ENCODE results near the gene SERTAD1. TPM values are rescaled to one million over a fixed set of nuclear protein-coding genes. Genes with fewer than 3 reads are reported as not detected.
"Not testable (repeated sequence)": the region's sequence is repeated elsewhere in the genome, so short reads cannot be mapped to it uniquely, and the experiment has no call there.

Gene SERTAD1
- polyA plus RNA-seq, 3 donors: 5.5 to 65.3 (median 44.1) TPM

DNA sequence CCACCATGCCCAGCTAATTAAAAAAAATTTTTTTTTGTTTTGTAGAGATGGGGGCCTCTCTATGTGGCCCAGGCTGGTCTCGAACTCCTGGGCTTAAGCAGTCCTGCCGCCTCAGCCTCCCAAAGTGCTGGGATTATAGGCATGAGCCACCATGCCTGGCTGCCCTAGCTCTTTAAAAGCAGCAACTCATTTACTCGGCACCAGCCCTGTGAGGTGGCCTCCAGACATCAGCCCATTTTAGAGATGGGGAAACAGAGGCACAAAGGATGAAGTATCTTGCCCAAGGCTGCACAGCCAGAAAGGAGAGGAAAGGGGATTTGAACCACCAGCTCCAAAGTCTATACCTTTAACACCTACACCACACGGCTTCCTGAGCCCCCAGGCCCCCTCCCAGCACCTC lies 12.9 kb downstream of the SERTAD1 start:
- WGBS, 3 donors: 70 to 80% (median 70%) methylated on average over 4 of the region's 4 CpGs
- no peak overlapping the region for H3K27ac ChIP-seq (ENCODE audit: low read depth, low read length)

DNA sequence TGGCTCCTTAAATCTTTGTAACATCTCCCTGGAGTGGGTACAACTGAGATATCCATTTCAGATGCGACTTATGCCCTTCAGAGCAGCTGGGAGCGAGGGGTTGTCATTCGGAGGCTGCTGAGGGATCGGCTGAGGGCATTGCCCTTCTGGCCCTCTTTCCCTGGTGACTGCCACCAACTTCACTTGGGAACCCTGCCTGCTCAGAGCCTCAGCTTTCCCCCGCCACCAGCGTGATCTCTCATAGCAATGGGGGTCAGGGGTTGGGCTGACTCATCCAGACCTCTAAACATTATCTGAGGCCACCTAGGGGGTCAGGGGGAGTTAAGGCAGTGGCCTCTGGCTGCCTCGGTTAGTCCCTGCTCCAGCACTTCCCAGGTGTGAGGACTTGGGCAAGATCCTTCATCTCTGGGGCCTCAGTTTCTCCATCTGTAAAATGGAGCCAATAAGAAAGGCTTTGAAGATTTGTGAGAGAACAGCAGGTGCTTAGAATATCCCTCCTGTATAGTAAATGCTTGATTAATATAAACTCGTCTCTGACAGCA lies 13.8 kb downstream of the SERTAD1 start:
- H3K27ac ChIP-seq (ENCODE audit: low read depth, low read length): no peak overlapping the region
- 69 to 76% (median 72%) methylated on average over 8 of the region's 8 CpGs for WGBS, 3 donors

DNA sequence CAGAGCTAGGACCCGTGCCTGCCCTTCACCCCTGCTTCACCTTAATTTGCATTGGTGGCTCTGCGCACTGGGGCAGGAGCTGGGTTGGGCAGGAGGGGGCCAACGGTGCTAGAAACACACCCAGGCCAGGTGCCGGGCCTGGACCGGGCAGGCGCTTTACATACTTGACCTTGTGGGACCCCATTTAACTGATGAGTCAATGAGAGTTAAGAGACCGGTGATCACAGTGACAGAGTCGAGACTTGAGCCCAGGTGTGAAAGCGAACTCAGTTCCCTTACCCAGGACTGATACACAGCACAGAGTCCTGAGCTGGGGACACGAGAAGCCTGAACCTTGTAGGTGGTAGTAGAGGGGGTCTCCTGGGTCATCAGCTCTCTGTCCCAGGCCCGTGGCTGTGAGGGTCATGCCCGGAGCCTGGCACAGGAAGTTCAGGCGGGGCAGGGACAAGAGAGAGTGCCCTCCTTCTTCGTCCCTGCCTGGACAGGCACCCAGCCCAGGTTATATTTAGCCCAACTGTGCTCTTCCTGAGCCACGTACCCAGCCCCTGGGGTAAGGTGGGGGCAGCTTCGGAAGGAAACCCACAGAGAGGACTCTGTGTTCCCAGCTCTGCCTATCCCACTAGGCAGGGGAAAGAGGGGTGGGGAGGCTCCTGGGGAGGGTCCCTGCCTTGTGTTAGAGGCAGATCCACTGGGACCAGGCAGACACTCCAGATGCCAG lies 14.5 kb downstream of the SERTAD1 start:
- no peak overlapping the region for H3K27ac ChIP-seq (ENCODE audit: low read depth, low read length)
- whole genome bisulfite sequencing, 3 donors: 50 to 55% (median 52%) methylated on average over 16 of the region's 16 CpGs

DNA sequence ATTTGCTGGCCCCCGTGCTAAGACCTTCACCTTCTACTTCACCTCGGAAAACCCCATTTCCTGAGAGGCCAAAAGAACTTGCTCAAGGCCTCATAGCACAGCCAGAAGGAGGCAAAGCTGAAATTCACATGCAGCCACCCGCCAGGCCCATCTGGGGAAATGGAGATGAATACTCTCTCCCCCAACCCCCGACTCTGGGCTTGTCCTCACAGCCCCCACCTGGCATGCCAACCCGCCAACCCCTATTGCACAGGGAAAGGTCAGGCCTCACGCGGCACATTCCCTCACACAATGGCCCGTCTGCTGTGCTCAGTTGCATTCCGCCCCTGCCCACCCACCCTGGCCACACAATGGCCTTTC lies 15.8 kb downstream of the SERTAD1 start:
- 66 to 75% (median 68%) methylated on average over 9 of the region's 9 CpGs for WGBS, 3 donors
- H3K27ac ChIP-seq (ENCODE audit: low read depth, low read length): no peak overlapping the region

DNA sequence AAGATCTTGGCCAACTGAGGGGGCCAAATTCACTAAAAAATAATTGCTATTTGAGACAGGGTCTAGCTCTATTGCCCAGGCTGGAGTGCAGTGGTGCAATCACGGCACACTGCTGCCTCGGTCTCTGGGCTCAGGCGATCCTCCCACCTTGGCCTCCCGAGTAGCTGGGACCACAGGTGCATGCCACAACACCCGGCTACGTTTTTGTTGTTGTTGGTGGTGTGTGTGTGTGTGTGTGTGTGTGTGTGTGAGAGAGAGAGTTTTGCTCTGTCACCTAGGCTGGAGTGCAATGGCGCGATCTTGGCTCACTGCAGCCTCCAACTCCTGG lies 17.2 kb downstream of the SERTAD1 start:
- H3K27ac ChIP-seq (ENCODE audit: low read depth, low read length): not testable (repeated sequence)
- WGBS, 3 donors: 81 to 90% (median 89%) methylated on average over 8 of the region's 8 CpGs

DNA sequence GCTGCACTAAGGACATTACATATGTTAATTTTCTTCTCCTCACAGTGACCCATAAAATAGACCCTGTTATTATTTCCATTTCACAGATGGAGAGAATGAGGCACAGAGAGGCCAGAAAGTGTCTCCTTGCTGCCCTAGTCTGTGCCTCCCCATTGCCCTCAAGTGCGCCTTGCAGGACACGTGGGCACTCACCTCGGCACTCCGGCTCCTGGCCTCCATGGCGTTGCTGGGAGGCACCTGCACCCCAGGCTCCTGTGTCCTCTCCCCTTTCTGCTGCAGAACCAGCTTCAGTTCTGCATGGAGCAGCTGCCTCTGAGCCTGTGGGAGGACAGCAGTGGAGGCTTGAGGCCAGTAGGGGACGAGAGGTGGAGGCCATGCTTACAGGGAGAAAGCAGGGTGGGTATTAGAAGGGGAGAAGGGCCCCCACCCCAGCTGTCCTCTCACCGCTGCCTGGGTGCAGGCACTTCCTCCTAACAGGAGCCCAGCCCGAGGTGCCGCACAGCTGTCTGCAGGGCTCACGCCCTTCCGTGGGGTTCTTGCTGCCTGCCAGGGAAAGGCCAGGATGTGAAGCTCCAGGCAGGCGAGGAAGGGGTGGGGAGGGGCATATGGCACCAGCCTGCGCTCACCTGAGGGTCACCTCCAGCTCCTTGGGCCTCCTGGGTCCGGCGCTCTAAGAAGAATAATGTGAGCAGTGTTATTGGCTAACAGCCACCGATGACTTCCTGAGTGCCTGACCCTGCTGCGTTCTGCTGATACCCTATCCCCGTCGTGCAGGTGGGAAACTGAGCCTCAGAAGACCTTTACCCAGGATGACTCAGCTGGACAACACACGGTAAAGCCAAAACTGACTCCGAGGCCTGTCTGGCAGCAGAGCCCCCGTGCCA lies 17.8 kb downstream of the SERTAD1 start:
- WGBS, 3 donors: 39 to 70% (median 47%) methylated on average over 22 of the region's 22 CpGs
- H3K27ac ChIP-seq (ENCODE audit: low read depth, low read length): no peak overlapping the region

DNA sequence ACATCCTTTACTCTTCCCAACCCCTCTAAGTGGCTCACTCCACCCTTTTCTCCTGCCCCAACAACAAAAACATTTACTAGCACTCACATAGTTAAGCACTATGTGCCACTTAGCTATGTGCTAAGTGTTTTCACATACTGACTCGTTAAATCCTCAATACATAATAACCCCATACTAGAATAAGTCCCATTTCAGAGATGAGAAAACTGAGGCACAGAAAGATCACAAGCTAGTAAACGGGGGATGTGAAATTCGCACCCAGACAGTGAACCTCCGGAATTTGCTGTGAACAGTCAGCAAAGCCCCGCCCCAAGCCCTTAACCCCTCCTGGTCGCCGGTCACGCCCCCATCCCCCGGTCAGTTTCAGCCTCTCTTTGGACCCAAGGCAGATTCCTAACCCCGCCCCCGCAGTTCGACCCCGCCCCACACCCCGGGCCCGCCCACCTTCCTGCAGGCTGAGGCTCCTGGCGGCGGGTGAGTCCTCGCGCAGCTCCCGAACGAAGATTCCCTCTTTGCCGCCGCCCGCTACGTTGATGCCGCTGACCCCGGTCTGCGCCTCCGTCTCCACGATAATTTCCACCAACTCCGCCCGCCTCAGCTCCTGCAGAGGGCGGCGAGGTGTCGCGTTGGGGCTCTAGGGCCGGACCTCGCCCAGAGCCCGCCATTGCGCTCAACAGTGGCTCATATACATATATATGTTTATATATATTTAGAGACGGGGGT lies 22.4 kb downstream of the SERTAD1 start:
- 1% methylated on average over 40 to 41 of the region's 41 CpGs for WGBS, 3 donors
- no peak overlapping the region for H3K27ac ChIP-seq (ENCODE audit: low read depth, low read length)

DNA sequence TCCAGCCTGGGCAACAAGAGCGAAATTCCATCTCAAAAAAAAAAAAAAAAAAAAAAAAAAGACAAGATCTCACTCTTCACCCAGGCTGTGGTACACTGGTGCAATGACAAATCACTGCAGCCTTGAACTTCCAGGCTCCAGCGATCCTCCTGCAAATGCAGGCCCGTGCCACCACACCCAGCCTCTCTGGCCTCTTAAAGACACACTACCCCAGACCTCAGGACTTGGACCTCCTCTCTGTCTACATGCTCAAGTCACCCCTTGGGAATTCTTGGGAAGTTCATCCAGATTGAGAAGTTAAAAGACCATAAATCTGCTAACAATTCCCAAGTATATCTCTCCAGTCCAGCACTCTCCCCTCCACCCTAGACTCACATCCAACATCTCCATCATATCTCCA lies 25.2 kb downstream of the SERTAD1 start:
- WGBS, 3 donors: 34 to 56% (median 50%) methylated on average over 2 to 3 of the region's 3 CpGs
- no peak overlapping the region for H3K27ac ChIP-seq (ENCODE audit: low read depth, low read length)

DNA sequence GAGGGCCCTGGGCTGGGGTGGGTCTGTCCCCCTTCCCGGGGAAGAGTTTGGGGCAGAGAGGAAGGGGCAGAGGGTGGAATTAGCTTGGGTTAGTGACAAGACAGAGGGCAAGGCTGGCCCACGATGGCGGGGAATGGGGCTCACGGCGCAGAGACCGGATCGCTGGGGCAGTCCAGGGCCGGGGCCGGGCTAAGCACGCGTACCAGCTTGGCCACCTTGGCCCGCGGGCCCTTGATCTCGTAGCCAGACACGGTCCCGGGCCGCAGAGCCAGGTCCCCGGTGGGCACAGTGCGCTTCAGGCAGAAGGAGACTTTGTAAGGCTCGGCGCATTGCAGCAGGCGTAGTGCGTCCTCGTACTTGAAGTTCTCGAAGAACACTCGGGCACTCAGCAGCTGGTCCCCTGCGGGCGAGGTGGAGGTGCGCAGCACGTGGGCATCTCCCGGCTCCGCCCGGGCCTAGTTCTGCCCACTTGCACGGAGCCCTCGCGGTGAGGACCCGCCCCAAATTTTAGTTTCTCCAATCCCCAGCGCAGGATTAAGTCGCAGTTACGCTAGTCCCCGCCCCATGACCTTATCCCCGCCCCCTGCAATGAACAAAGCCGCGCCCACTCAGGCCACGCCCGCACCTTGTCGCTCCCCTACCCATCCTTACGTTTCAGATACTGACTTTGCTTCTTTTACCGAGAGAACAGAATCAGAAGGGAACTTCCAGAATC lies 27.2 kb downstream of the SERTAD1 start:
- 48 to 61% (median 60%) methylated on average over 49 of the region's 49 CpGs for WGBS, 3 donors
- no peak overlapping the region for H3K27ac ChIP-seq (ENCODE audit: low read depth, low read length)

DNA sequence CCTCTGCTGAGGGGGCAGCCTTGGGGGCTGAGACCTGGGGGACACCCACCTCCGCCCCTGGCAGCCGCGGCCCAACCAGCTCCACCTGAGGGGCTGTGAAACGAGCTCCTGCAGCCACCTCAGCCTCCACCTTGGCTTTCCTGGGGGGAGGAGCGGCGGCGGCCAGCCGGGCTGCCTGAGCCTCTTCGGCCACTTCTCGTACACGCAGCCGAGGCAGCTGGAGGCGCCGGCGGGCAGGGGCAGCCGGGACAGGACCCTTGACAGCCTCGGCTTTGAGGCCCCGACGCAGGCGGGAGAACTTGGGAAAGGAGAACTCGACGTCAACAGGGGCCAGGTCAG lies 28.3 kb downstream of the SERTAD1 start:
- WGBS, 3 donors: 92 to 95% (median 93%) methylated on average over 19 to 22 of the region's 22 CpGs
- no peak overlapping the region for H3K27ac ChIP-seq (ENCODE audit: low read depth, low read length)

DNA sequence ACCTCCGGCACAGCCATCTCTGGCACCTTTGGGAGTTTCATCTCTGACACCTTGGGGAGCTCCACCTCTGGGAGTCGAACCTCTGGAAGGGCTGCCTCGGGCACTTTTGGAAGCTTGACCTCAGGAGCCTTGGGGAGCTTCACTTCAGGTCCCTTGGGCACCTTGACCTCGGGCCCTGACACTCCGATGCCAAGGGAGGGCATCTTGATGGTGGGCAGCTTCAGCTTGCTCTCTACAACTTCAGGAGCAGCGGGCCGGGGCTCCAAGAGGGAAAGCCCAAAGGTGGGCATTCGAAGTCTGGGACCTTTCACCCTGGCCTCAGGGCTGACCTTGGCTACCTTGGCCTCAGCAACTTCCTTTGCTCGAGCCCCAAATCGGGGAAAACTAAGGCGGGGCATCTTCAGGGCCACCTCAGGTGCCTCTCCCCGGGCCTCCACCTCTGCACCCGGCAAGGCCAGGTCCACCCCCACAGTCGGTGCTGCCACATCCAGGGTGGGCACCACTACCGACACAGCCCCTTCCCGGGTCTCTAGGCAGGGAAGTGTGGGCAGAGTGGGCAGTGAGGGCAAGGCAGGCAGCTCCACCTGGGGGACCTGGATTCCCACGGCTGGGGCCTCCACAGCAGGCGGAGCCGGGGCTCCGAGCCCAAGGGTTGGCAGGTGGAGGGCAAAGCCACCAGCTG lies 28.8 kb downstream of the SERTAD1 start:
- H3K27ac ChIP-seq (ENCODE audit: low read depth, low read length): no peak overlapping the region
- 86 to 95% (median 94%) methylated on average over 17 to 20 of the region's 20 CpGs for WGBS, 3 donors

DNA sequence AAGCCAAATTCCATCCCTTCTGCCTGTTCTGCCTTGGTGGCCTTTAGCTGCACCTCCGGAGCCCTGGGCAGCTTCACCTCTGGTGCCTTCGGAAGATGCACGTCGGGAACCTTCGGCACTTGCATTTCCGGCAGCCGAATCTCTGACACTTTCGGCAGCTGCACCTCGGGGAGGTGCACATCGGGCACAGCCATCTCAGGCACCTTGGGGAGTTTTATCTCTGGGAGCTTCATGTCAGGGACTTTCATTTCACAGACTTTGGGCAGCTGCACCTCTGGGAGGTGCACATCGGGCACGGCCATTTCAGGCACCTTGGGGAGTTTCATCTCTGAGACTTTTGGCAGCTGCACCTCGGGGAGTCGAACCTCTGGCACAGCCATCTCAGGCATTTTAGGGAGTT lies 29.8 kb downstream of the SERTAD1 start:
- WGBS, 3 donors: 89 to 91% (median 89%) methylated on average over 14 of the region's 14 CpGs

DNA sequence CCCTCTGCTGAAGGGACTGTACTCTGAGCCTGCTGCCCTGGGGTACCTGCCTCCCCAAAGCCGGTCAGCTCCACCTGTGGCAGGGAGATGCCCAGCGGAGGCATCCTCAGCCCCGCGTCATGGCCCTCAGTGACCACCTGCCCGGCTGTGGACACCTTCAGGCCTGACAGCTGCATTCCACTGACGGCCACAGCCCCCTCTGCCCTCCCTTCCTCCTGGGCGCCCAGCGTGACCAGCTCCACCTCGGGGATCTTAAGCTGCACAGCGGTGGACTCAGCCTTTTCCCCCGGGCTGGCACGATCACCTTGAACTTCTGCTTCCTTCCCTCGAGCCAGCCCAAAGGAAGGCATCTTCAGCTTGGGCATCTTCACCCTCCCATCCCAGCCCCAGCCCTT lies 31.0 kb downstream of the SERTAD1 start:
- WGBS, 3 donors: 74 to 78% (median 76%) methylated on average over 12 to 13 of the region's 13 CpGs
- no peak overlapping the region for H3K27ac ChIP-seq (ENCODE audit: low read depth, low read length)

More for the DNA sequence above, 29.8 kb downstream of the SERTAD1 start:
- H3K27ac ChIP-seq (ENCODE audit: low read depth, low read length): no peak overlapping the region

DNA sequence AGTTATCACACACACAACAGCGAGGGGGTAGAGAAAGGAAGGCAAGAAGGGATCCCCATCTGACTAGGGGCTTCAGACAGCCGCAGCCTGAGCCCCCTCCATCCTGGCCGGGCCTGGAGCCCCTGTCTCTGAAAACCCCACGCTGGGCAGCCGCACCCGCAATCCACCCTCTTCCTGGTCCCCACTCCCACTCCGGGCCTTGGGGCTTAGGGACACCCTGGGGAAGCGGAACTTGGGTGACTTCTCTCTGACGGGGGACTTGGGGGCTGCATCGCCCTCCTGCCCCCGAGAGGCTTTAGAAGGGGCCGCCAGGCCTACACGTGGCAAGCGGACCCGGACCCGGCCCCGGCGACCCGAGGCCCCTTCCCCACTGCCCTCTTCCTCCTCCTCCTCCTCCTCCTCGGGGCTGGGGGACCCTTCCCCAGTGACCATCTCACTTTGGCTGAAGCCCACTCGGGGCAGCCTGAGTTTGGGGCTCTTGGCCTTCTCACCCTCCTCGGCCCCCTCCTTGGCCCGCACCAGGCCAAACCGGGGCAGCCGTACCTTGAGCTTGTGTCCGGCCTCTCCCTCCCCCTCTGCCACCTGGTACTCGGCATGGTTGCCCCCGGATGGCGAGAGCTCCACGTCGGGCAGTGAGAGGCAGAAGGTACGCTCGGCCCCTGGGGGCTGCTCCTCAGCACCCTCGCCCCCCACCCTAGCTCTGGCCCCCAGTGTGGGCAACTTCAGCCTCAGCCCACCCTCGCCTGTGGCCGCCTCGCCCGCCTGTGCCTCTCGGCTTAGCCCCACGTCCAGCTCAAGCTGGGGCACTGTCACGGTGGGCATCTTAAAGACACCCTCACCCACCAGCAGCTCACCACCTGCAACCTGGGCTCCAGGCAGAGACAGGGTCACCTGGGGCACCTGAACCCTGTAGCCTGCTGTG lies 31.6 kb downstream of the SERTAD1 start:
- no peak overlapping the region for H3K27ac ChIP-seq (ENCODE audit: low read depth, low read length)
- WGBS, 3 donors: 90 to 91% (median 91%) methylated on average over 40 to 41 of the region's 41 CpGs

DNA sequence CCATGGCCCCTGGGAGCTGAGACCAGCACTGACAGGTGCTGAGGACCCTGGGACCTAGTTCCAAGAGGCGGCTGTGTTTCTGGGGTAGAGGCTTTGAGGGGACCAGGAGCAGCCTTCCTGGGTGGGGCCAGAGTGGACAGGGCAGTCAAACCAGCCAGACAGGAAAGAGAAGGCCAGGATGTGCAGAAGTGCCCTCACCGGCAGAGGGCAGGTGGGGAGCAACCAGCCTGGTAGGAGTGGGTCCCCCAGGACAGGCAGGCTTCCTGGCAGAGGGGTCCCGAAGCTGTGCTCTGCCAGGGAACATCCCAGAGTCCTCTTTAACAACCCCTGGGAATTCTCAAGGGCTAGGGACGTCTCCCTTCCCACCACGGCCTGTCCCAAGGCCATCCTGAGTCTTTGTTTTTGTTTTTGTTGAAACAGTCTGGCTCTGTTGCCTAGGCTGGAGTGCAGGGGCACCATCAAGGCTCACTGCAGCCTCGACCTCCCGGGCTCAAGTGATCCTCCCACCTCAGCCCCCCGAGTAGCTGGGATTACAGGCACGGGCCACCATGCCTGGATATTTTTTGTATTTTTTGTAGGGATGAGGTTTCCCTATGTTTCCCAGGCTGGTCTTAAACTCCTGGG lies 32.8 kb downstream of the SERTAD1 start:
- H3K27ac ChIP-seq (ENCODE audit: low read depth, low read length): no peak overlapping the region
- 36 to 60% (median 52%) methylated on average over 8 to 9 of the region's 9 CpGs for WGBS, 3 donors

DNA sequence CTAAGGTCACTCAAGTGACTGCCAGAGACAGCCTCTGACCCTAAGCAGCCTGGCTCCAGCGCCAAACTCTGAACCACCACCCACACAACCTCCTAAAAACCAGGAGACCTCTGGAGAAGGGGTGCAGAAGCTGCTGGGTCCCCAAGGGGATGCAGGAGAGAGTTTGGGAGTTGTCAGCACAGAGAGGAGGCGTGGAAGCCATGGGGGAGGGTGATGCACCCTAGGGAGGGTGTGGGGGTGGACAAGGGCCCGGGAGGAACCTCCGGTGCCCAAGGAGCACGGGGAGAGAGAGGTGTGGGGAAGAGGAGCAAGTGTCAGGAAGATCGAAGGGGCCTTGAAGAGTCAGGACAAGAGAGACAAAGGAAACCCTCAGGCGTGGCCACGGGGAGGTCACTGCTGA lies 33.7 kb downstream of the SERTAD1 start:
- H3K27ac ChIP-seq (ENCODE audit: low read depth, low read length): no peak overlapping the region
- 75 to 80% (median 78%) methylated on average over 8 of the region's 8 CpGs for WGBS, 3 donors
